Measurements from ENCODE around the gene ZNF620.

The ZNF620 gene

DNA sequence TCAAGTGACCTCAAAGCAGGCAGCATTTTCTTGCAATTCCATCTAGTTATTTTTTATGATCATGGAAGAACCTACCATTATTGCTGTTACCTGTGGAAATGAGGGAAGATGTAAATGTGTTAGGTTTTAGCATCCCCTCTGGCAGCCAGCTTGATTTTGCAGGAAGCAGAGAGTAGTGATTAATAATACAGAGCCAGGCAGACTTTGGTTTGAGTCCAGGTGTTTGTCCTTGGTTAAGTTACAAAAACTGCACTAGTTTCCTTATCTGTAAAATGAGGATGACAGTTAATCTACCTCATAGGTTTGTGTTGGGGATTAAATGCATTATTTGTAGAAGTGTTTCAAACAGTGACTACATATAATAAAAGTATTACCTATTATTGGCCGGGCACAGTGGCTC lies 12.2 kb downstream of the ZNF620 start:
- H3K4me2 ChIP-seq (ENCODE audit: low read length): no peak overlapping the region
- H4K12ac ChIP-seq (ENCODE audit: low read depth, low read length): no peak overlapping the region
- H3K36me3 ChIP-seq (ENCODE audit: control insufficient read depth in 1 of 2, insufficient read depth in 2 of 2, low read length in 2 of 2): peaks cover 9 to 11% of the 10 kb centered on the region in 2 experiments
- WGBS (ENCODE audit: extremely low coverage, insufficient coverage, insufficient read length): no CpG with 5 or more reads among the region's 1 CpG
- no peak overlapping the region for H3K4ac ChIP-seq (ENCODE audit: low read depth, low read length)
- H4K8ac ChIP-seq (ENCODE audit: low read depth, low read length): no peak overlapping the region
- H2BK12ac ChIP-seq (ENCODE audit: low read length): no peak overlapping the region
- no peaks in the 10 kb centered on the region for H3K27me3 ChIP-seq (ENCODE audit: insufficient read depth, low read length)
- H2AK5ac ChIP-seq (ENCODE audit: low read length): no peak overlapping the region
- H3K9me3 ChIP-seq (ENCODE audit: insufficient read depth, low read depth, low read length): no peaks in the 10 kb centered on the region
- no peak for DNase-seq
- H3K9ac ChIP-seq (ENCODE audit: low read length): no peak overlapping the region
- no peak overlapping the region for H2AFZ ChIP-seq (ENCODE audit: insufficient read depth, low read length, poor library complexity)
- H4K91ac ChIP-seq (ENCODE audit: low read depth, low read length): no peak overlapping the region
- no peak overlapping the region for H3K18ac ChIP-seq (ENCODE audit: low read length)
- H2BK120ac ChIP-seq (ENCODE audit: insufficient read depth, low read length, poor library complexity): no peak overlapping the region
- no peak overlapping the region for H2BK5ac ChIP-seq (ENCODE audit: low read depth, low read length, poor library complexity)
- H3K27ac ChIP-seq (ENCODE audit: low read depth, low read length): no peak overlapping the region
- H3K4me1 ChIP-seq (ENCODE audit: control insufficient read depth in 1 of 2, insufficient read depth in 2 of 2, low read length in 2 of 2): no peaks in the 10 kb centered on the region
- no peak overlapping the region for H3K4me3 ChIP-seq (ENCODE audit: low read depth, low read length)
- H3K23ac ChIP-seq (ENCODE audit: low read length): no peak overlapping the region
- no peaks in the 10 kb centered on the region for H3K79me1 ChIP-seq (ENCODE audit: low read length)
- no peaks in the 10 kb centered on the region for H3K79me2 ChIP-seq (ENCODE audit: control insufficient read depth, insufficient read depth, low read length, poor library complexity)
- no peak overlapping the region for H3K14ac ChIP-seq (ENCODE audit: low read length)

DNA sequence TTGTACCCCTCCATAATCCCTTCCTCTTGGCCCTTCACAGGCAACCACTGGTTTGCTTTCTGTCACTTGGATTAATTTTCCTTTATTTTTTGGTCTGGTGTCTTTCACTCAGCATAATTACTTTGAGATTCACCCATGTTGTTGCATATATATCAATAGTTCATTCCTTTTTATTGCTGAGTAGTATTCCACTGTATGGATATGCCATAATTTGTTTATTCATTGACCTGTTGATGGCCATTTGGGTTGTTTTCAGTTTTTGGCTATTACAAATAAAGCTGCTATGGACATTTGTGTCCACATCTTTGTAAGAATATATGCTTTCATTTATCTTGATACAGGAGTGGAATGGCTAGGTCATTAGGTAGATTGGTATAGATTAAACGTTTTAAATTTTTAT lies 13.0 kb downstream of the ZNF620 start:
- no peaks in the 10 kb centered on the region for H3K4me1 ChIP-seq (ENCODE audit: control insufficient read depth in 1 of 2, insufficient read depth in 2 of 2, low read length in 2 of 2)
- H3K36me3 ChIP-seq (ENCODE audit: control insufficient read depth in 1 of 2, insufficient read depth in 2 of 2, low read length in 2 of 2): peaks cover 8 to 11% of the 10 kb centered on the region in 2 experiments
- WGBS (ENCODE audit: extremely low coverage, insufficient coverage, insufficient read length): 100% methylated on average over 1 of the region's 1 CpG
- no peaks in the 10 kb centered on the region for H3K79me1 ChIP-seq (ENCODE audit: low read length)
- no peak overlapping the region for H2AK5ac ChIP-seq (ENCODE audit: low read length)
- no peak overlapping the region for H4K91ac ChIP-seq (ENCODE audit: low read depth, low read length)
- H2AFZ ChIP-seq (ENCODE audit: insufficient read depth, low read length, poor library complexity): no peak overlapping the region
- no peak overlapping the region for H2BK12ac ChIP-seq (ENCODE audit: low read length)
- H3K27me3 ChIP-seq (ENCODE audit: insufficient read depth, low read length): no peaks in the 10 kb centered on the region
- no peak overlapping the region for H4K8ac ChIP-seq (ENCODE audit: low read depth, low read length)
- H4K12ac ChIP-seq (ENCODE audit: low read depth, low read length): no peak overlapping the region
- no peak overlapping the region for H3K14ac ChIP-seq (ENCODE audit: low read length)
- H2BK5ac ChIP-seq (ENCODE audit: low read depth, low read length, poor library complexity): no peak overlapping the region
- no peak overlapping the region for H3K4me2 ChIP-seq (ENCODE audit: low read length)
- no peaks in the 10 kb centered on the region for H3K79me2 ChIP-seq (ENCODE audit: control insufficient read depth, insufficient read depth, low read length, poor library complexity)
- H3K4ac ChIP-seq (ENCODE audit: low read depth, low read length): no peak overlapping the region
- H3K9ac ChIP-seq (ENCODE audit: low read length): no peak overlapping the region
- H3K23ac ChIP-seq (ENCODE audit: low read length): no peak overlapping the region
- DNase-seq: no peak
- H3K18ac ChIP-seq (ENCODE audit: low read length): no peak overlapping the region
- H3K27ac ChIP-seq (ENCODE audit: low read depth, low read length): no peak overlapping the region
- no peak overlapping the region for H2BK120ac ChIP-seq (ENCODE audit: insufficient read depth, low read length, poor library complexity)
- no peak overlapping the region for H3K4me3 ChIP-seq (ENCODE audit: low read depth, low read length)
- no peaks in the 10 kb centered on the region for H3K9me3 ChIP-seq (ENCODE audit: insufficient read depth, low read depth, low read length)

GRCh38 chr3:40521254-40521653 lies 15.4 kb downstream of the ZNF620 start:
- Histone ChIP-seq H3K18ac (ENCODE audit: low read length) (no peak overlapping the region), H2BK5ac (ENCODE audit: low read depth, low read length, poor library complexity) (no peak overlapping the region), H2BK120ac (ENCODE audit: insufficient read depth, low read length, poor library complexity) (no peak overlapping the region), H3K4me3 (ENCODE audit: low read depth, low read length) (no peak overlapping the region), H3K9ac (ENCODE audit: low read length) (no peak overlapping the region), H3K79me2 (ENCODE audit: control insufficient read depth, insufficient read depth, low read length, poor library complexity) (peaks cover 8% of the 10 kb centered on the region), H4K12ac (ENCODE audit: low read depth, low read length) (no peak overlapping the region), H3K14ac (ENCODE audit: low read length) (no peak overlapping the region), H3K4ac (ENCODE audit: low read depth, low read length) (no peak overlapping the region), H3K27ac (ENCODE audit: low read depth, low read length) (no peak overlapping the region), H3K4me2 (ENCODE audit: low read length) (no peak overlapping the region), H4K91ac (ENCODE audit: low read depth, low read length) (no peak overlapping the region), H3K27me3 (ENCODE audit: insufficient read depth, low read length) (no peaks in the 10 kb centered on the region), H2BK12ac (ENCODE audit: low read length) (no peak overlapping the region), H2AK5ac (ENCODE audit: low read length) (no peak overlapping the region), H4K8ac (ENCODE audit: low read depth, low read length) (no peak overlapping the region), H3K4me1 (ENCODE audit: control insufficient read depth in 1 of 2, insufficient read depth in 2 of 2, low read length in 2 of 2) (peaks cover 5 to 8% of the 10 kb centered on the region in 2 experiments), H2AFZ (ENCODE audit: insufficient read depth, low read length, poor library complexity) (no peak overlapping the region), H3K23ac (ENCODE audit: low read length) (no peak overlapping the region), H3K36me3 (ENCODE audit: control insufficient read depth in 1 of 2, insufficient read depth in 2 of 2, low read length in 2 of 2) (peaks cover 0 to 5% of the 10 kb centered on the region in 2 experiments), H3K79me1 (ENCODE audit: low read length) (peaks cover 8% of the 10 kb centered on the region), H3K9me3 (ENCODE audit: insufficient read depth, low read depth, low read length) (no peaks in the 10 kb centered on the region)
- DNase-seq: no peak
- WGBS (ENCODE audit: extremely low coverage, insufficient coverage, insufficient read length): no CpG with 5 or more reads among the region's 3 CpGs

GRCh38 chr3:40523781-40524180 lies 17.9 kb downstream of the ZNF620 start:
- H3K23ac ChIP-seq (ENCODE audit: low read length): no peak overlapping the region
- no peaks in the 10 kb centered on the region for H3K9me3 ChIP-seq (ENCODE audit: insufficient read depth, low read depth, low read length)
- H3K4me1 ChIP-seq (ENCODE audit: control insufficient read depth in 1 of 2, insufficient read depth in 2 of 2, low read length in 2 of 2): peaks cover 5 to 8% of the 10 kb centered on the region in 2 experiments
- no CpG with 5 or more reads among the region's 2 CpGs for WGBS (ENCODE audit: extremely low coverage, insufficient coverage, insufficient read length)
- H2AFZ ChIP-seq (ENCODE audit: insufficient read depth, low read length, poor library complexity): no peak overlapping the region
- no peak for DNase-seq
- peaks cover 8% of the 10 kb centered on the region for H3K79me2 ChIP-seq (ENCODE audit: control insufficient read depth, insufficient read depth, low read length, poor library complexity)
- H2AK5ac ChIP-seq (ENCODE audit: low read length): no peak overlapping the region
- no peak overlapping the region for H3K4ac ChIP-seq (ENCODE audit: low read depth, low read length)
- no peak overlapping the region for H3K27ac ChIP-seq (ENCODE audit: low read depth, low read length)
- no peak overlapping the region for H3K4me3 ChIP-seq (ENCODE audit: low read depth, low read length)
- H2BK5ac ChIP-seq (ENCODE audit: low read depth, low read length, poor library complexity): no peak overlapping the region
- no peaks in the 10 kb centered on the region for H3K27me3 ChIP-seq (ENCODE audit: insufficient read depth, low read length)
- no peak overlapping the region for H2BK12ac ChIP-seq (ENCODE audit: low read length)
- no peak overlapping the region for H3K18ac ChIP-seq (ENCODE audit: low read length)
- H3K4me2 ChIP-seq (ENCODE audit: low read length): no peak overlapping the region
- H3K9ac ChIP-seq (ENCODE audit: low read length): no peak overlapping the region
- H2BK120ac ChIP-seq (ENCODE audit: insufficient read depth, low read length, poor library complexity): no peak overlapping the region
- peaks cover 8% of the 10 kb centered on the region for H3K79me1 ChIP-seq (ENCODE audit: low read length)
- H4K12ac ChIP-seq (ENCODE audit: low read depth, low read length): peak overlapping the region; percentile 47
- H3K36me3 ChIP-seq (ENCODE audit: control insufficient read depth in 1 of 2, insufficient read depth in 2 of 2, low read length in 2 of 2): peaks cover 0 to 5% of the 10 kb centered on the region in 2 experiments
- H4K8ac ChIP-seq (ENCODE audit: low read depth, low read length): peak overlapping the region; percentile 22
- no peak overlapping the region for H4K91ac ChIP-seq (ENCODE audit: low read depth, low read length)
- H3K14ac ChIP-seq (ENCODE audit: low read length): no peak overlapping the region
